GM18505 (cell line): ENCODE data around the gene IL4I1.

Experiments used
- ATAC-seq: cut with Tn5 transposase; IDR thresholded peaks from one replicate; pipeline ENCODE4 v1.9.1; 2021; ENCODE audit not compliant: unreplicated experiment
- POLR2A ChIP-seq: IDR thresholded peaks from 4 replicates; pipeline ENCODE4 v1.6.1; 2011; ENCODE audit warnings: borderline replicate concordance; ENCODE audit not compliant: insufficient read depth, insufficient read length; ENCODE audit errors: extremely low read depth

The IL4I1 gene

GRCh38 chr19:49875857-49876421 lies 20.7 kb downstream of the IL4I1 start:
- TF ChIP-seq POLR2A, result peak; percentile 55
- no peak for ATAC-seq

- TF ChIP-seq POLR2A, result no peak
- ATAC-seq, result no peak
These were observed 21.5 kb downstream of the IL4I1 start for GRCh38 chr19:49875177-49875576.

- TF ChIP-seq POLR2A, result no peak
- no peak for ATAC-seq
These were observed 22.1 kb downstream of the IL4I1 start for GRCh38 chr19:49874503-49875157.

DNA sequence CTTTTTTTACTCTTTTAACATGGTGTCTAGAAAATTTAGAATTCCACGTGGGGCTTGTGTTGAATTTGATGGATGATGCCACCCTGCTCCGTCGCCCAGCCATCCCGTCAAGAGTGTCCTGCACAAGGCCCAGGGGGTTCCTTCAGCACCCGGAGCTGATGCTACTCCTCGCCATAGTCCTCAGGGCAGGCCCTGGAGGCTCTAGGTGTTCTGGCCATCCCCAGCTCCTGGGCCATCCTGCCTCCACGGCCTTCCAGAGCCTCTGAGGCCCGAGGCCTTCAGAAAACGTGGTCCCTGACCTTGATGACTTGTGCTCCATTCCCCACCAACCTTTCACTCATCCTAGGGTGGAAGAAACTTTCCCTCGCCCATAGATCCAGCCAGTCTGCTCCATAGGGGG lies 22.9 kb downstream of the IL4I1 start:
- no peak for ATAC-seq
- TF ChIP-seq POLR2A, result no peak

GRCh38 chr19:49873129-49873521 lies 23.6 kb downstream of the IL4I1 start:
- no peak for ATAC-seq
- TF ChIP-seq POLR2A, result no peak

DNA sequence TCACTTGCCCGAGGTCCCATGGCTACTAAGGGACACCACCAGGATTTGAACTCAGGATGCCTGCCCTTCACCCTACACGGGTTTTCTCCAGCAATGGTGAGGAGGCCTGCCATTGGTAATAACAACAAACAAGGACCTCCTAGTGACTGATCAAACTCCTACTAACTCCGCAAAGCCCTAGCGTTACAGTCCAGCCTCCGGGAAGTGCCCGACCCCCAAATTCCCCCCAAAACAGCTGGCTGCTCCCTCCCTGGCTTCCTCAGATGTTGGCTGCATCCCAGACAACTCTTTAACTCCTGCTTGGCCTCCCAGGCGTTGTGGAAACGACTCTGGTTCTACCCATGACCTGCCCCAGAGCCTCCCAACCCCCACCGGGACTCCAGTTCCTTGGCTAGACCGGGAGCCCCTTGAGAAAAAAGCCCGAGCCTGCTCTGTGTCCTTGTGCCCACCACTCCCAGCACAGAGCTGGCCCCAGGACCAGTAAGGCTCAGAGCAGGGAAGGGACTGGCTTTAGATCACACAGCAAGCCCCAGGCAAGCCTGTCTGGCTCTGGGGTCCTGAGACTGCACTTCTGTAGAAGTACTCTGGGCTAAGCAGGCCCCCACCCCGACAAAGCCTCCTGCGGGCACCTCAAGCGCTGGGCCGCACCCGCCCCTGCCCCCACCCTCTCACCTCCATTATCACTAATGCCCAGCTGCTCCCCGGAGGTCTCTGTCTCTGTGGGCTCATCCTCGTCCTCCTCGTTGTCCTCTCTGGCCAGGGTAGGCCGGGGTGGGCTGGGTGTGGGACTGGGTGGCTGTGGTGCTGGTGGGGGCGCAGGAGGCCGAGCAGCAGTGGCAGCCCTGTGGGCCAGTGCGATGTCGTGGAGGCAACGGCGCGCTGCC lies 24.2 kb downstream of the IL4I1 start:
- no peak for TF ChIP-seq POLR2A
- ATAC-seq, result no peak

GRCh38 chr19:49871349-49871985 lies 25.2 kb downstream of the IL4I1 start:
- no peak for ATAC-seq
- no peak for TF ChIP-seq POLR2A

DNA sequence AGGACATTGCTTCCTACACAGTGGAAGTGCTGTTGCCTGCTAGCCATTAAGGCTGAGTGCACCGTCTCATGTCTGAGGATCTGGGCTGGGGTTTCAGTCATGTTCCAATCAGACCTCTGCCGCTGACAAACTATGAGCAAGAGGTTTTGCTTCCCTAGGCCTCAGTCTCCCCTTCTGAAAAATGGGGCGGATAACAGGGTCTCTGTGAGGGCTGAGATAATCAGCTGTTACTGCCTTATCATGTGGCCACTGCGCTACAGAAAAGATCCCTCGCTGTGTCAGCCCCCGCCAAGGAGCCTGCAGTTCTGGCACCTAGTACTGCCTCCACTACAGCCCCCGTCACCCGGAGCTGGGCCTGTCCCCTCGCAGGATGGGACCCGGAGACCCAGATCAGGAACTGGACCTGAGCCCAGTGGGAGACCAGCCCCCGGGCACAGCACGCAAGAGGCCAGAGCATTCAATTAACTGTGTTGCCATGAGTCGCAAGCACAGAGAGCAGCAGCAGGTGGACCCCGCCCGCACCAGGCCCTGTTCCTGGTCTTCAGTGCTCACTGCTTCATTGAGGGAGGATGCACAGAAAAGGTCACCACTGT lies 26.3 kb downstream of the IL4I1 start:
- no peak for ATAC-seq
- TF ChIP-seq POLR2A, result no peak

- ATAC-seq, result peak; percentile 50
- peak; percentile 63 for TF ChIP-seq POLR2A
These were observed 27.0 kb downstream of the IL4I1 start for GRCh38 chr19:49869484-49870308.

- no peak for TF ChIP-seq POLR2A
- ATAC-seq, result peak; percentile 6
These were observed 27.6 kb downstream of the IL4I1 start for GRCh38 chr19:49869009-49869483.

- peak; percentile 79 for TF ChIP-seq POLR2A
- ATAC-seq, result peak; percentile 43
These were observed 29.5 kb downstream of the IL4I1 start, which contains the start of gene PNKP for GRCh38 chr19:49866933-49867782. TSS of gene PNKP (minus strand) at chr19:49867576. CDS start at chr19:49867204, 372 bp downstream.

GRCh38 chr19:49864890-49865289 lies 31.8 kb downstream of the IL4I1 start:
- no peak for ATAC-seq
- no peak for TF ChIP-seq POLR2A

- no peak for ATAC-seq
- TF ChIP-seq POLR2A, result no peak
These were observed 32.8 kb downstream of the IL4I1 start for GRCh38 chr19:49863935-49864320.
